GM19351 (cell line): Measurements from ENCODE around the gene USP25.

ENCODE experiments used
- ATAC-seq: cut with Tn5 transposase; IDR thresholded peaks from one replicate; pipeline ENCODE4 v1.9.1; 2021; ENCODE audit warnings: mild to moderate bottlenecking, moderate library complexity; ENCODE audit not compliant: unreplicated experiment

USP25 gene

DNA sequence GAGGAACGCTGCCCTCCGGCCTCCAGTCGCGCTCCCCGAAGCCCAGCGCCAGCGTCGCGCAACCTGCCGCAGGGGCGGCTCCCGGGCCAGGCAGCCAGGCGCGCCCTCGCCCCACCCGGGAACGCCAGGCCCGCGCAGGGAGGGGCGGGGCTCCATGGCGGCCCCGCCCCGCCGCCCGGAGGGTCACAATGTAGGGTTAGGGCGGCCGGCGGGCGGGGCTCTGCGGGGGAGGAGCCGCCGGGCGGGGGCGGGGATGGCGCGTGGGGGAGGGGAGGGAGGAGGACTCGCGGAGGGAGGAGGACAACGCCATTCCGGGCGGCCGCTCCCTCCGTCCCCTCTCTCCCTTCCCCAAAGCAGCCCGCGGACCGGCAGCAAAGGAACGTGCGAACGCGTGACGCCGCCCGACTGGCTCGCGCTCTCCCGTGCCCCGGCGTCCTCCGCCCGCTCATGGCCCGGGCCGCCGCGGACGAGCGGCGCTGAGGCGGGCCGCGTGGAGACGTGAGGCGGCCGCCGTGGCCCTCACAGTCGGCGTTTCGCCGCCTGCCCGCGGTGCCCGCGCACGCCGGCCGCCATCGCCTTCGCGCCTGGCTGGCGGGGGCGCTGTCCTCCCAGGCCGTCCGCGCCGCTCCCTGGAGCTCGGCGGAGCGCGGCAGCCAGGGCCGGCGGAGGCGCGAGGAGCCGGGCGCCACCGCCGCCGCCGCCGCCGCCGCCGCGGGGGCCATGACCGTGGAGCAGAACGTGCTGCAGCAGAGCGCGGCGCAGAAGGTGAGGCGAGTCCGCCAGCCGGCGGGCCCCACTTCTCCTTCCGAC lies at the start of gene USP25:
Gene USP25, plus strand, starts transcription at position 309 of the 810 bp plus-strand sequence. Its CDS starts 412 bp downstream, at position 721.
- peak; percentile 69 for ATAC-seq

DNA sequence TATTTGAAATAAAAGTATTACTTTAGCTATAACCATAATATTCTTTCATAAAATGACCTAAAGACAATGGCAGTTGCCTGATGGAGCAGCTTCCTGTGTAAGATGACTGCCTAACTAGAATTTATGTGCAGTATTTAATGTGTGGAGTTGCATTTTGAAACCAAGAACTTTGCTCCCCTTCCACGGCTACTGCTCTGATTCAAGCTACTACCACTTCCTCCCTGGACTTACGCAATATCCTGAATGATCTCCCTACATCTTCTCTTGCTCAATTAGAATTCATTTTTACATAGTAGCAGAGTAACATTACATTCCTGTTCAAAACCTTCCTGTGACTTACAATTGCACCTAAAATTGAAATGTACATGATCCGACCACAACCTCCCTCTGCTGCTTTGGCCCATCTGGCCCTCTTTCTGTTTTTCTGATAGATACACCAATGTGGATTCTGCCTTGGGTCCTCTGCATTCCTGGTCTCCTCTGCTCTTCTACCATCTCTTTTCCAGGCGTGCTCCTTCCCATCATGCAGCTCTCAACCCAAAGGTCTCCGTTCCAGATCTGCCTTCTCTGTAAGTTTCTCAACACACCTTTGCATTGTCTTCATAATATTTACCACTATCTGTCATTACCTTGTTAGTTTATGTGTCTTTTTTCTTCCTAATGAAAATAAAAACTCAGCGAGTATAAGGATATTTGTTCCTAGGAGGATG lies 47.4 kb upstream of the USP25 start:
- no peak for ATAC-seq

DNA sequence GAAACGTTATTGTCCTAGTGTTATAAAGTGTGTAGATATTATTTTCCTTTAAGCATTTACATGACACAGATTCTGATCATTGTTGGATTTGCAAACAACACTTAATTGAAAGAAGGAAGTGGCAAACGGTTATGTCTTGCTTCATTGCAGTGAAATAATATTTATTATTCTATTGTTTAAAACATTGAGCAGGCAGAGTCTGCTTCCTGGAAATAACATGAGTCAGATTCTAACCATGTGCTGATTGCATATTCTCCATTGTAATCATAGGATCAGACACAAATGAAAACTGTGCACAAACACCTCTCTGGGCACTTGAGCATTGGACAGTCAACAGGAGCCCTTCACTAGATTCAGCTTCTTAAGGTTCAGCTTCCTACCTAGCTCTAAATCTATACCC lies 46.8 kb upstream of the USP25 start:
- ATAC-seq, result no peak

DNA sequence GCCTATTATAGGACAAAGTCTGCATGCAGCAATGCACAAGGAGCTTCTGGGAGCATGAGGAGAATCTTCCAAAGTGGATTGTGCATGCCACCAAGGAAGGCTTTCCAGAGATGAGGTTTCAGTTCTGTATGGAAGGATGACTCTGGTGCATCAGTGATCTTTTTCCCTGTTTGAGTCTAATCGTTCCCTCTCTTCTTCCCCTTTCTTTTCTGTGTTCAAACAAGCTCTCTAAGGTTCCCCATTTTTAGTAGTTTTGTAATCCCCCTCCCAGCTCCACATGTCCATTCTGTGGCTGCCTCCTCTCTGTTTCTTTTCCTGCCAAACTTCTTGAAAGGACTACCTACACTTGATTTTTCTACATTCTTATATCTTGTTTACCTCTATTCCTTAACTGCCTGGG lies 43.3 kb upstream of the USP25 start:
- no peak for ATAC-seq

DNA sequence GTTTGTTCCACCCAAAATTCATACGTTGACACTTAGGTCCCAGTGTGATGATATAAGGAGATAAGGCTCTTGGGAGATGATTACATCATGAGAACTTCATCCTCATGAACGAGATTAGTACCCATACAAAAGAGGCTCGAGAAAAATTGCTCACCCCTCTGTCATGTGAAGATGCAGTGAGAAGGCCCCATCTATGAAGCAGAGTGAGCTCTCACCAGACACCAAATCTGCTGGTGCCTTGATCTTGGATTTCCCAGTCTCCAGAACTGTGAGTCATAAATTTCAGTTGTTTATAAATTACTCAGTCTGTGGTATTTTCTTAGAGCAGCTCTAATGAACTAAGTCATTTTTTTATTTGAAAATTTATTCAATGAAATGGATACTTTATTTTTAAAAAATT lies 42.6 kb upstream of the USP25 start:
- ATAC-seq, result no peak

DNA sequence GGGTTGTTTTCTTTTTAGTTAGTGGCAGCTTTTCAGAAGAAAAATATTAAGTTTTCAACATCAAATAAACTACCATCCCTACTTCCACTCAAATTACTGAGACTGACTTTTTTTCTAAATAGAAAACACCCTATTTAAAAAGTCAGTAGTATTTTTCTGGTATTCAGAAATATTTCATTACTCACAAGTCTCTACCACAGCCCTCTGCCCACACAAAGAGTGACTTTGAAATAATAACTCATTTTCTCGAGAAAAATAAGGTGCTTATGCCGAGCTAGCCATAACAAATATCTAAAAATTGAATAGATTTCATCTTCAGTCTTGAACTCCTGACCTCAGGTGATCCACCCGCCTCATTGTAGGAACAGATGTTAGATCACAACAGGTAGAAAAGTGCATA lies 41.8 kb upstream of the USP25 start:
- ATAC-seq, result no peak

DNA sequence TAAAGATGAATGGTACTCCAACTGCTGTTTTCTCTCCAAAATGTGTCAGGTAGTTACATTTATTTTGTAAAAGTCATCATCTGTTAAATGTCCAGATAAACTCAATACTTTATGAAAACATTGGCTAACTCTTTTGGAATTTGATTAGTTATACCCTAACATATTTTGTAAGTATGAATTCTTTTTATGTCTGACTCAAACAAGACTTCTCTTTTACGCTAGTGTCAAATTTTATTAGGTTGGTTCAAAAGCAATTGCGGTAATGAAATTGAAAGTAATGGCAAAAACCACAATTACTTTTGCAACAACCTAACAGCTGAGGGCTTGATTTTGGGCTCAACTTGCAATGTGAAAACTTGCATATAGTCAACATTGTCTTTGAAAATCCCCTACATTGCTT lies 41.0 kb upstream of the USP25 start:
- no peak for ATAC-seq

DNA sequence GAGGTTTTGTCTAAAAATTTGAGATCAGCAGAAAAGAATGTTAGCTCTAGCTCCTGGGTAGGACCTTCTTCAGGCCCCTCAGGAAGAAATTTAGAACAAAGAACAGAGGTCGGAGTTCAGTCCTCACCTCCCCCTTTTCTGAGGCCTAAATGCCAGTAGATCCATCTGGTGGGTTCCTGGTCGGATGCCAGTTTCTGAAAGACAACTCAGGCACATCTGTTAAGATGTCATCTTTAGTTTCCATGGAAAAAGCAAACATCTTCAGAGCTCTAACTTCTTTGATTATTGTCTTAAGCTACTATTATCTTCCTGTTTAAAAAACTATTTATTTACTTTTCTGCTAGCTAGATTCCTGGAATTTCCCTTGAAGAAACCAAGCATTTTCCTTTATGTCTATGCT lies 37.1 kb upstream of the USP25 start:
- no peak for ATAC-seq

GRCh38 chr21:15695241-15695640 lies 34.5 kb upstream of the USP25 start:
- ATAC-seq, result no peak

DNA sequence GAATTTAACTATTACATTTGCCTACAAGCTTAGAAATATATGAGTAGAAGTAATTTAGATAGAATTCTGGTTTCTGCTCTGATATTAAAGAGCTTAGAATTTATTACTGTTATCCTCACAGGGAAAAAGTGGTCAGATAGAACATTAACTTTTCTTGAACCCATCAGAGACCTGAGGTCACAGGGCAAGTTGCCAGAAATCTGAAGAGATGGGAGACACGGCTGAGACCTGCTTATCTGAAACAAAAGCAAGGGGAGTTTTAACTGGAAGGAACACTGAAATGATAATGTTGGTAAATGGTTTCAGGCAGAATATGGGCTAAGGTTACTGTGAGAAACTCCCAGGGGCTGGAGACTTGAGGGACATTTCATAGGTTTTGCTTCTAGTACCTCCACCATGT lies 28.0 kb upstream of the USP25 start:
- no peak for ATAC-seq

DNA sequence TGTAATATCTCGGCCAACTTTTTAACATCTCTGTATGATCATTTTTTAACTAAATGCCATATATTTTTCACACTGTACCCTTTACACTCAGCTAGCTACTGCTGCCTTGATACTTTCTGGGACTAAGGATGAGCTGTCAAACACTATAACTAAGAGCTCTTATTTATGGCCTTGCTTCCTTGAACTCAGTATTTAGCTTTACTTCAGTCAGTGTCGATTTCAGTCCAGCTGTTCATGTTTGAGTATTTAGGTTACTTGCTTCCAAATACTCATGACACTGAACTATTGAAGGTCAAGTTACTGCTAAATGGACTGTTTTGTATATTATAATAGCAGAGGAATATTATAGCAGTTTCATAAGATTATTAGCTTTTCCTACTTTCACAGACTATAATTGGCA lies 25.9 kb upstream of the USP25 start:
- no peak for ATAC-seq

DNA sequence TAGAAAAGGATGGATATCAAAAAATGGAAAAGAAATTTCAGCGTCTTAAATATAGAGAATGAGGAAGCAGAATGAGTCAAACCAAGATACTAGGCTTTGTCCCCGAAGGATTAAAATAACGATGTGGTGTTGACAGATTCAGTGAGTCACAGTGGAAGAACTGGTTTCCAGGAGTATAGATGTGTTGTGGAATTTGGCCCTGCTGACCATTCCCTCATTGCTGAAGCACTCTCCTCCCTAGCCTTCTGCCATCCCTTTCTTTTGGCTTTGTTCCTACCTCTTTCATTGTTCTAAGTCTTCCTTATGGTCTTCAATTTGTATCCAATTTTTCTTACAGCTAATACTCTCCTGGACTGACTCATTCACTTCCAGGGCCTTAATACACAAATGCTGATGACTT lies 23.1 kb upstream of the USP25 start:
- no peak for ATAC-seq

DNA sequence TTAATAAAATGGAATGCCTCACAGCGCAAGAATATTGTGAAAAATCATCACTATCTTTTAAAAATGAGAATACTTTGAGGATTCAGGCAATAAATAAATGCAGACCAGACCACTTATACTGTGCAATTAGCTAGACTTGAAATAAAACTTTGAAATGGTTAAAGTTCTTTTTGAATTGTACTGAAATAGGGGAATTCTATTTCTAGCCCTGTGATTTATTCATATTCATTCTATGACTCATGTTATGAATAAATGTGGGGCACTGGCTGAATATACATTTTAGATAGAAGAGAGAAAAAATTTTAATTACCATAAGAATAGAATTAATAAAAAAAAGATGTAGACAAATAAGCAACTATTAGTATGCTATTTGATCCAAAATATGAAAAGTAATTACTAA lies 16.4 kb upstream of the USP25 start:
- no peak for ATAC-seq

DNA sequence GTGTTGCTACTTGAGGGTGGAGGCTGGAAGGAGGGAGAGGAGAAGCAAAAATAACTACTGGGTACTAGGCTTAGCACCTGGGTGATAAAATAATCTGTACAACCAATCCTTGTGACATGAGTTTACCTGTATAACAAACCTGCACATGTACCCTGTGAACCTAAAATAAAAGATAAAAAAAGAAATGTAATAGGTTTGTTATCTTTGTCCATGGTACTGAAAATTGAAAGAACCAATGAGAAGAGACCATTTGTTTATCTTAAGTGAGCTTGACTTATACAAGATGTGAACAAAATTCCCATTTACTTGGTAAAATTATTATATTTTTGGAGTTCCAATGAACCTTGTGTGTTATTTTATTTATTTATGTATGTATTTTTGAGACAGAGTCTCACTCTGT lies 11.1 kb upstream of the USP25 start:
- ATAC-seq, result no peak

- ATAC-seq, result no peak
Measured at GRCh38 chr21:15719976-15720375, 9.8 kb upstream of the USP25 start.

DNA sequence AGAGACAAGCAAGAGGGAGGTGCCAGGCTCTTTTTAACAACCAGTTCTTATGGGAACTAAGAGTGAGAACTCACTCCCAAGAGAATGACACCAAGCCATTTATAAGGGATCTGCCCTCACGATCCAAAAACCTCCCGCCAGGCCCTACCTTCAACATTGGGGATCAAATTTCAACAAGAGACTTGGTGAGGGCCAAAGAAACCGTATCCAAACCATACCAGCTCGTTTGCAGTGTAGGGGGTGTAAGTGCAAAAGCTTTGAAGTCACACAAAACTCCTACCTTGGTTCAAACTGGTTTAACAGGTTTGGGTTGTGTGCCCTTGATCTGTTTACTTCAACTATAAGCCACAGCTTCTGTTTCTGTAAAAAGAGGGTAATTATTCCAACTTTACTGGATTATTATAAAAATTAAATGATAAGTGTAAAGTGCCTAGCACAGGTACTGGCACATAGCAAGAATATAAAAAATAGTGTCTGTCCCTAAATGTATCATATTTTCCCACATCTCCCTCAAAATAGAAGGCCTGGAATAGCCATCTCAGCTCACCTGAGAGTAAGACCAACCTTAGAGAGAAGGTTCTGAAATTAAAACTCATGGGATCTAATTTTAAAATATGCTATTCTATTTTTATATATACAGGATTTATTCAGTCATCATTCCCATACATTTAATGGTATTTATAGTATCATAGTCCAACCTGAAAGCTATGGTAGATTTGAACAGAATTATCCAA lies 7.0 kb upstream of the USP25 start:
- ATAC-seq, result no peak

GRCh38 chr21:15725949-15726348 lies 3.8 kb upstream of the USP25 start:
- ATAC-seq, result no peak

GRCh38 chr21:15728046-15728445 lies 1.7 kb upstream of the USP25 start:
- ATAC-seq, result no peak

- ATAC-seq, result no peak
Measured at GRCh38 chr21:15729346-15729673, 472 bp upstream of the USP25 start.

GRCh38 chr21:15730484-15731242 lies 881 bp downstream of the USP25 start:
- no peak for ATAC-seq

- ATAC-seq, result no peak
Measured at GRCh38 chr21:15731243-15731613, 1.4 kb downstream of the USP25 start.
